ENCODE results near the gene IFT57.

The IFT57 gene

GRCh38 chr3:108133858-108134554, 88.2 kb downstream of the IFT57 start:
- no peak for TF ChIP-seq POLR2A (IDR thresholded peaks at IDR 0.05; ENCODE audit: low read depth, low read length)
- DNase-seq (ENCODE audit: insufficient read length, low spot score), result no peak
- FAIRE-seq, result peak; percentile 33

DNA sequence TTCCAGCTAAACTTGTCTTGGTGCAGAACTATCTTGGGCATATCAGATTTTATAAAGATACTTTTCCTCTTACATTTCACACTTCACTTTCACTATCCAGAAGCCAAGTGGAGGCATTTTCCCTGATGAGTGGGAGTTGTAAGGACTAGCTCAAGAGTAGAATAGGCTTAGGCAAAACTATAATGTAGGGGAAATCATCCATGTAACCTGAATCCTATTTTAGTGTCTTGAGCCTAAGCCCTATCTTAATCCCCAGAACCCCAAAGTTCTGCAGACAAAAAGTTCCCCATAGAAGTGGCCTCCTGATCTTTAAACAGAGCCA, 89.2 kb downstream of the IFT57 start:
- DNase-seq (ENCODE audit: insufficient read length, low spot score), result no peak
- FAIRE-seq, result no peak
- TF ChIP-seq POLR2A (IDR thresholded peaks at IDR 0.05; ENCODE audit: low read depth, low read length), result no peak

DNA sequence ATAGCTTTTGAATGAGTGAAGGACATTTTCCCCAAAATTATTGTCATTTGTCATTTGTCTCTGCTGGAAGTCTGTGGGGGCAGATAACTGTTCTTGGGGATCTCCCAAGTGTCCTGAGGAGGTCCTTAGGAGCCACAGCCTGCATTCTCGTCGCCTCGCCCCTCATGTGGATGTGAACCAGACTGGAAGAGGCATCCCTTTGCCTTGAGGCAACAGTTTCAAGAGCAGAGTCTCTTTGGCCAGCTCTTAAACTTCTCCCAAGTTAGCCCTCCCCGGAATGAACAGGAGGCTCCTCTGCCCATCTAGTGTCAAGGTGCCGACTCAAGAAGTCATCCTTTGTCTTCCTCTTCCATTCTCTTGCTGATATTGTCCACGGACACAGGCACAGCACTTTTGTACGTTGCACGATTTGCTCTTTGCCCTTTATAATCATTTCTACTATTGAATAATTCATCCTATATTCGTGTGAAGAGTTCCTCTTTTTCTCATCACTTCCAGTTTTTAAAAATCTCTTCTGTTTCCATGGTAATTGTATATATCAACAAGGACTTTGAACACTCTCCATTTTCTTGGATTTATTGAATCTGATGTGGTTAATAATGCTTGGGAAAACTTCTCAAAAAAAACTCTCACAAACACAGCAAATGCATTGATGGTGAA, 90.6 kb downstream of the IFT57 start:
- FAIRE-seq, result no peak

DNA sequence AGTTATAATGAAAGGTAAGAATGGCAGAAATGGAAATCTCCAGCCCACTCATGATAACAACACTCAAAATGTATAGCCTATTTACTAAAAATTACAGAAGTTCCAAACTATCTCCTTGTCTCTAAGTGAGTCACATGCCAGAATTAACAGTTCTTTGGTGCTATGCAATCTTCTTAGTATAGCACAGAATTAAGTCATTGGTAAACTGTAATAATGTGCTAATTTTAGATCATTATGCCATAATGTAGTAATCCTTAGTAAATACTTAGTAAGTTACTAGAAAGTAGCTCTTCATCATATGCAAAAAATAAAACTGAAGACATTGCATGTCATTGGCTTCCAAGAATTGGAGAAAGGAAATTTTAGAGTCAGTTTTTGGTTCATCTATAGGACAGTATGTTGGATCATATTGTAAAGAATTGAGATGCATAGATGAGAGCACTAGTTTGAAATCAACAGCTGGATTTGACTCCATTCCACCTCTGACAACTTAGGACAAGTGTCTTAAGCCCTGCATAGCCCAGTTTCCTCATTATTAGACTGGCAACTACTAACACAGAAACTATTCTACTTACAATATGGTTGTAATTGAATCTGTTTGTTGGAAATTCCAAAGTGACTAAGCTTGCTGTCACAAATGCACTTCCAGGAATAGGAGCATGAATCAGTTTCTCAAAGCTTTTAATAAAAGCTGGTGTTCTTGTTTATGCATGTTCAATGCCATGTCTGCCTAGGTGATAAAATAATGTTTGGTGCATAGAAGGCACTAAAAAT, 91.3 kb downstream of the IFT57 start:
- peak; percentile 94 for FAIRE-seq
- TF ChIP-seq POLR2A (IDR thresholded peaks at IDR 0.05; ENCODE audit: low read depth, low read length), result no peak
- DNase-seq (ENCODE audit: insufficient read length, low spot score), result peak; percentile 8

More for the DNA sequence above, 90.6 kb downstream of the IFT57 start:
- no peak for DNase-seq (ENCODE audit: insufficient read length, low spot score)
- TF ChIP-seq POLR2A (IDR thresholded peaks at IDR 0.05; ENCODE audit: low read depth, low read length), result no peak

- no peak for TF ChIP-seq POLR2A (IDR thresholded peaks at IDR 0.05; ENCODE audit: low read depth, low read length)
- DNase-seq (ENCODE audit: insufficient read length, low spot score) (no peak), FAIRE-seq (no peak)
Measured at GRCh38 chr3:108130236-108130635, 92.0 kb downstream of the IFT57 start.

- FAIRE-seq, result no peak
- no peak for TF ChIP-seq POLR2A (IDR thresholded peaks at IDR 0.05; ENCODE audit: low read depth, low read length)
Measured at GRCh38 chr3:108127301-108127988, 94.8 kb downstream of the IFT57 start.

DNA sequence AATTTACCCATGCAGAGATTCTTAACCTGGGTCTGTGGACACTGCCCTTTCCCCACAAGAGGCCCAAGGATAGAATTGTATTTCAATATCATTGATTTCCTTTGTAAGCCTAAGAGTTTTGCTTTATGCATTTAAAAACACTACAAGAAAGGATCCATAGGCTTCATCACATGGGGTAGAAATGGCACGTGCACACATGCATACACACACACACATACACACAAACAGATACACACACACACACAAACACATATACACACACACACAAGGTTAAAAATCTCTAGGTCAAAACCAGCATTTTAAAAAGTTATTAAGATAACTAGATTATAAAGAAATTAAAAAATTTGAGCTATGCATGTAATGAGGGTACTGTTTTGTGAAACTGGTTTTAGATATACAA, 95.9 kb downstream of the IFT57 start:
- TF ChIP-seq POLR2A (IDR thresholded peaks at IDR 0.05; ENCODE audit: low read depth, low read length), result no peak
- DNase-seq (ENCODE audit: insufficient read length, low spot score) (no peak), FAIRE-seq (no peak)

More at GRCh38 chr3:108127301-108127988, 94.8 kb downstream of the IFT57 start:
- DNase-seq (ENCODE audit: insufficient read length, low spot score), result no peak

GRCh38 chr3:108125550-108126071, 96.6 kb downstream of the IFT57 start:
- no peak for DNase-seq (ENCODE audit: insufficient read length, low spot score)
- no peak for TF ChIP-seq POLR2A (IDR thresholded peaks at IDR 0.05; ENCODE audit: low read depth, low read length)
- FAIRE-seq, result no peak

GRCh38 chr3:108125153-108125543, 97.1 kb downstream of the IFT57 start:
- FAIRE-seq, result no peak
- DNase-seq (ENCODE audit: insufficient read length, low spot score), result no peak
- no peak for TF ChIP-seq POLR2A (IDR thresholded peaks at IDR 0.05; ENCODE audit: low read depth, low read length)

GRCh38 chr3:108124337-108125152, 97.7 kb downstream of the IFT57 start:
- no peak for DNase-seq (ENCODE audit: insufficient read length, low spot score)
- FAIRE-seq, result no peak
- no peak for TF ChIP-seq POLR2A (IDR thresholded peaks at IDR 0.05; ENCODE audit: low read depth, low read length)

GRCh38 chr3:108123326-108123725, 98.9 kb downstream of the IFT57 start:
- no peak for DNase-seq (ENCODE audit: insufficient read length, low spot score)
- FAIRE-seq, result no peak
- TF ChIP-seq POLR2A (IDR thresholded peaks at IDR 0.05; ENCODE audit: low read depth, low read length), result no peak

DNA sequence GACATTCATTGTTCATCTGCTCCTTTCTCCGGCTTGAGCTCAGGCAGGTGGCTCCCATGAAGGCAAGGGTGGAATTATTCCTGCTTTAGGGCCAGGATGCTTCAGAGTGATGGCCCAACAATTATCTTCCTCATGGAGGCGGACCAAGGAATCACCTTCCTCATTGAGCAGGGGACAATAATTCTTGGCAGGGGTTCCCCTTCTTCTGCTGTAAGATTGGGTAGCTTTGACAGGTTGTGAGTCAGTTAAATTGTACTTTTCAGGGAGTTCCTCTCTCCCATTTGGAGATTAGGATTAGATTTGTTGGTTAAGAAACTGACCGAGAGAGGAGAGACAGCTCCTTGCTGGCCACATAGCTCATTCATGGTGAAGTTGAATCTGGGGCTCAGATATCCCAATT, 99.9 kb downstream of the IFT57 start:
- DNase-seq (ENCODE audit: insufficient read length, low spot score) (no peak), FAIRE-seq (no peak)
- TF ChIP-seq POLR2A (IDR thresholded peaks at IDR 0.05; ENCODE audit: low read depth, low read length), result no peak
